GM19193 (cell line): ENCODE measurements around the gene SYP.

Experiments
- POLR2A ChIP-seq: IDR thresholded peaks from 4 replicates; pipeline ENCODE4 v1.6.1; 2011; ENCODE audit not compliant: insufficient read depth, insufficient read length; ENCODE audit errors: extremely low read depth

Gene SYP

GRCh38 chrX:49147936-49148335 is 52.1 kb downstream of the SYP start:
- TF ChIP-seq POLR2A, result no peak

- TF ChIP-seq POLR2A, result no peak
Measured at GRCh38 chrX:49147282-49147681, 52.7 kb downstream of the SYP start.

DNA sequence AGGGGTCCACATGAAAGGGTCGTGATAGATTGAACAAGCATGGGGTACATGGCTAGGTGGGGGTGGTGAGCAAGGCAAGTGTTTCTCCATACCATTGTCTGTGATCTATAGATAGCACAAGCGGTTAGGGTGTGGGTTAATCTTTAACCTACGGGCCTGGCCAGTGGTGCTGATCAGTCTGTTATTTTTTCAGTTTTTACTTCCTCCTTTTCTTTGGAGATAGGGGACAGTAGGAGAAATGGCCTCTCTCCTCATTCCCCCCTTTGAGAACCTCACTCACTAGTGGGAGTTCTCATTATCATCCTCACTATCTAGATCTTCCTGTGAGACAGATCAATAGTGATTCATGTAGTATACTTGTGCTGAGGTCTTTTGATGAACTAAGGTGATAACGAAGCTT is 60.3 kb downstream of the SYP start:
- no peak for TF ChIP-seq POLR2A
